HepG2 (cell line): ENCODE data around the gene EEIG1. TPM values are rescaled to one million over a fixed set of nuclear protein-coding genes. Genes with fewer than 3 reads are reported as not detected.
A peak's percentile ranks its signal among the peaks of the same experiment; 100 is the strongest.

ENCODE experiments used
- ARID4A ChIP-seq: sonication (generic); formaldehyde crosslinking; IDR thresholded peaks from 2 replicates; pipeline ENCODE4 v1.5.0; 2020; ENCODE audit warnings: mild to moderate bottlenecking, missing genetic modification reagents, borderline replicate concordance
- ATF2 ChIP-seq: sonication (generic); formaldehyde crosslinking; IDR thresholded peaks from 2 replicates; pipeline ENCODE4 v1.4.0; 2020; ENCODE audit warnings: missing genetic modification reagents
- HMG20A ChIP-seq: IDR thresholded peaks from 2 replicates; pipeline ENCODE4 v1.6.1; 2016; ENCODE audit warnings: borderline replicate concordance
- HMGXB3 ChIP-seq: sonication (generic); formaldehyde crosslinking; IDR thresholded peaks from 2 replicates; pipeline ENCODE4 v1.4.0; 2020; ENCODE audit warnings: missing genetic modification reagents, borderline replicate concordance
- RXRA ChIP-seq: sonication (generic); formaldehyde crosslinking; IDR thresholded peaks from 2 replicates; pipeline ENCODE4 v1.5.1; 2020; ENCODE audit warnings: missing genetic modification reagents
- RXRB ChIP-seq: IDR thresholded peaks from 2 replicates; pipeline ENCODE4 v1.6.1; 2016; ENCODE audit warnings: borderline replicate concordance, missing genetic modification reagents, missing compliant biosample characterization
- TARDBP ChIP-seq: sonication (generic); formaldehyde crosslinking; IDR thresholded peaks from 2 replicates; pipeline ENCODE4 v1.8.0; 2022; ENCODE audit warnings: mild to moderate bottlenecking, missing genetic modification reagents
- ZNF331 ChIP-seq: sonication (generic); formaldehyde crosslinking; IDR thresholded peaks from 2 replicates; pipeline ENCODE4 v1.4.0; 2020; ENCODE audit warnings: missing genetic modification reagents
- ZNF337 ChIP-seq: sonication (generic); formaldehyde crosslinking; IDR thresholded peaks from 2 replicates; pipeline ENCODE4 v1.5.1; 2020; ENCODE audit warnings: missing genetic modification reagents, low read depth, mild to moderate bottlenecking, borderline replicate concordance
- ZNF687 ChIP-seq: sonication (generic); formaldehyde crosslinking; IDR thresholded peaks from 2 replicates; pipeline ENCODE4 v1.5.1; 2020; ENCODE audit warnings: mild to moderate bottlenecking, missing genetic modification reagents, moderate library complexity
- ZNF761 ChIP-seq: sonication (generic); formaldehyde crosslinking; conservative IDR thresholded peaks from 2 replicates; pipeline ENCODE4 v1.4.0; 2020; ENCODE audit warnings: mild to moderate bottlenecking, missing genetic modification reagents
- ZNF850 ChIP-seq: sonication (generic); formaldehyde crosslinking; conservative IDR thresholded peaks from 2 replicates; pipeline ENCODE4 v1.9.0; 2021; ENCODE audit warnings: mild to moderate bottlenecking, missing genetic modification reagents
- polyA plus RNA-seq, 8 experiments: library from polyadenylated mRNA; depleted of rRNA in 3 of 8; stranded (reverse) in 7 of 8; unstranded in 1 of 8; fragments of >200 nt; fragmentation: Illumina TruSeq in 4 of 8; extraction: Trizol in 4 of 8; gene quantifications; 2 replicates each; pipeline versions ENCODE4 v1.2.1 to v1.2.3, GENCODE V29; 2011 to 2016; ENCODE audit warnings: low read depth in 4 of 8, missing spikeins in 1 of 8, mixed read lengths in 1 of 8; ENCODE audit not compliant: insufficient read depth in 1 of 8
- total RNA-seq, 5 experiments: library from RNA; depleted of rRNA; stranded (reverse); fragments of >200 nt; fragmentation: Illumina TruSeq; extraction: Trizol; gene quantifications; 2 replicates each; pipeline ENCODE4 v1.2.3, GENCODE V29; 2016; ENCODE audit warnings: low read depth in 1 of 5

Gene EEIG1
- total and polyA plus RNA-seq, 2 of the 13 experiments (the other 11 are each of a cell fraction or from before 2014, with no cell fraction given), result 16.6 to 25.2 TPM

GRCh38 chr9:127991017-127991756, 10.4 kb upstream of the EEIG1 start (continued):
- peak; percentile 57; the same call in 1 of the 2 replicates for TF ChIP-seq ZNF331 (CRISPR knock-in tag)
- no peak for TF ChIP-seq ZNF850
- peak; percentile 69; the same call in 1 of the 2 replicates for TF ChIP-seq HMG20A (CRISPR knock-in tag)
- TF ChIP-seq ZNF687 (CRISPR knock-in tag), result peak; percentile 70
- peak; percentile 99 for TF ChIP-seq RXRA (CRISPR knock-in tag)
- no peak for TF ChIP-seq ZNF761 (CRISPR knock-in tag)
- peak; percentile 72; the same call in 1 of the 2 replicates for TF ChIP-seq HMGXB3 (CRISPR knock-in tag)
- TF ChIP-seq ATF2 (CRISPR knock-in tag), result peak; percentile 50; the same call in 1 of the 2 replicates
- peak; percentile 100 for TF ChIP-seq RXRB (CRISPR knock-in tag)
- TF ChIP-seq ARID4A (CRISPR knock-in tag), result peak; percentile 46; the same call in 1 of the 2 replicates
- TF ChIP-seq TARDBP (CRISPR knock-in tag), result peak; percentile 66; the same call in 1 of the 2 replicates
- no peak for TF ChIP-seq ZNF337 (CRISPR knock-in tag)
